ENCODE results near the gene FOXK2. TPM values are rescaled to one million over a fixed set of nuclear protein-coding genes. Genes with fewer than 3 reads are reported as not detected.

Gene FOXK2
- total and polyA plus RNA-seq, 2 donors (not counting 3 experiments of a cell fraction or from before 2014, with no cell fraction given): 33.4 to 79.3 TPM

DNA sequence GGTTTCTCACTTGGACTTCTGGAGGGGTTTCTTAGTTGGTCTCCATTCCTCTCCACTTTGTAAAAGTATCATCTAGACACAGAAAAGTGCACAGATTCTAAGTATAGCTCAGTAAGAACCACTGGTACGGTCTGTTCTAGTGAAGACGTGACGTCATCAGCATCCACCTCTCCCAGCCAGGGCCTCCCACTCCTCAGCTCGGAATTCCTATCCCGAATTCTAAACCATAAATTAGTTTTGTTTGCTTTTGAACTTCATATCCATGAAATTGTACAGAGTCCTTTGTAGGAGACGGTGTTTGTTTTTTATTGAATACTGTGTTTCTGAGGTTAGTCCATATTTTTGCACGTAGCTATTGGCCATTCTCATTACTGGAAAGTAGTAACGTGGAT lies 25.5 kb downstream of the FOXK2 start:
- H4K20me1 ChIP-seq (replicated peaks; ENCODE audit: control insufficient read depth, extremely low read depth, insufficient read depth, low read length): peaks cover 6% of the 10 kb centered on the region
- FAIRE-seq: no peak
- POLR2A ChIA-PET: no interaction called here

More for the DNA sequence above, 25.5 kb downstream of the FOXK2 start:
- H3K4me3 ChIP-seq (replicated peaks in 1 of 3; ENCODE audit: insufficient read depth in 1 of 3, low read depth in 1 of 3, low read length in 3 of 3): no peak overlapping the region
- TF ChIP-seq, protein P1, sequence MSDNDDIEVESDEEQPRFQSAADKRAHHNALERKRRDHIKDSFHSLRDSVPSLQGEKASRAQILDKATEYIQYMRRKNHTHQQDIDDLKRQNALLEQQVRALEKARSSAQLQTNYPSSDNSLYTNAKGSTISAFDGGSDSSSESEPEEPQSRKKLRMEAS (IDR thresholded peaks at IDR 0.05; ENCODE audit: insufficient read depth, insufficient read length): no peak
- TF ChIP-seq MYC (IDR thresholded peaks at IDR 0.05; ENCODE audit: low read depth, low read length): no peak
- no peak for TF ChIP-seq POLR2AphosphoS5 (IDR thresholded peaks at IDR 0.05; ENCODE audit: insufficient read depth, low read depth, low read length)
- no peak for TF ChIP-seq EZH2 (IDR thresholded peaks at IDR 0.05; ENCODE audit: borderline replicate concordance, low read depth, low read length, severe bottlenecking)
- no peak for TF ChIP-seq FOS (IDR thresholded peaks at IDR 0.05; ENCODE audit: borderline replicate concordance, insufficient read depth, low read length)
- TF ChIP-seq JUN (IDR thresholded peaks at IDR 0.05; ENCODE audit: borderline replicate concordance, insufficient read depth, insufficient read length, low read depth): no peak
- TF ChIP-seq, protein P2, sequence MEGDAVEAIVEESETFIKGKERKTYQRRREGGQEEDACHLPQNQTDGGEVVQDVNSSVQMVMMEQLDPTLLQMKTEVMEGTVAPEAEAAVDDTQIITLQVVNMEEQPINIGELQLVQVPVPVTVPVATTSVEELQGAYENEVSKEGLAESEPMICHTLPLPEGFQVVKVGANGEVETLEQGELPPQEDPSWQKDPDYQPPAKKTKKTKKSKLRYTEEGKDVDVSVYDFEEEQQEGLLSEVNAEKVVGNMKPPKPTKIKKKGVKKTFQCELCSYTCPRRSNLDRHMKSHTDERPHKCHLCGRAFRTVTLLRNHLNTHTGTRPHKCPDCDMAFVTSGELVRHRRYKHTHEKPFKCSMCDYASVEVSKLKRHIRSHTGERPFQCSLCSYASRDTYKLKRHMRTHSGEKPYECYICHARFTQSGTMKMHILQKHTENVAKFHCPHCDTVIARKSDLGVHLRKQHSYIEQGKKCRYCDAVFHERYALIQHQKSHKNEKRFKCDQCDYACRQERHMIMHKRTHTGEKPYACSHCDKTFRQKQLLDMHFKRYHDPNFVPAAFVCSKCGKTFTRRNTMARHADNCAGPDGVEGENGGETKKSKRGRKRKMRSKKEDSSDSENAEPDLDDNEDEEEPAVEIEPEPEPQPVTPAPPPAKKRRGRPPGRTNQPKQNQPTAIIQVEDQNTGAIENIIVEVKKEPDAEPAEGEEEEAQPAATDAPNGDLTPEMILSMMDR (IDR thresholded peaks at IDR 0.05; ENCODE audit: extremely low read depth in 1 of 2, insufficient read depth in 1 of 2, low read depth in 1 of 2, low read length in 2 of 2): no peak
- TF ChIP-seq POLR2A (IDR thresholded peaks at IDR 0.05; ENCODE audit: low read depth, low read length): no peak
- TF ChIP-seq GATA2 (IDR thresholded peaks at IDR 0.05; ENCODE audit: insufficient read depth, insufficient read length, low read depth, low read length): no peak
- no peaks in the 10 kb centered on the region for H3K4me1 ChIP-seq (ENCODE audit: control insufficient read depth, extremely low read depth, insufficient read depth, low read length)
- no peak overlapping the region for H2AFZ ChIP-seq (ENCODE audit: low read depth, low read length)
- H3K4me2 ChIP-seq (ENCODE audit: insufficient read depth, low read length): no peak overlapping the region
- no peaks in the 10 kb centered on the region for H3K9me1 ChIP-seq (replicated peaks; ENCODE audit: control insufficient read depth, extremely low read depth, insufficient read depth, low read length)
- intact Hi-C loops (cut with micrococcal nuclease): no loop called here
- no peaks in the 10 kb centered on the region for H3K36me3 ChIP-seq (ENCODE audit: control insufficient read depth in 2 of 2, extremely low read depth in 1 of 2, insufficient read depth in 2 of 2, low read length in 2 of 2)
- DNase-seq (ENCODE audit: low read depth, low spot score): no peak
- no peak overlapping the region for H3K9ac ChIP-seq (replicated peaks; ENCODE audit: extremely low read depth, insufficient read depth, low read length)
- BruUV-seq (replicated peaks): no TSS peak
- dilution Hi-C loops (cut with MboI; ENCODE audit: extremely low pct_ligation_motif_present, low sequenced_read_pairs): no loop called here
- H3K27me3 ChIP-seq (ENCODE audit: control insufficient read depth in 2 of 2, insufficient read depth in 2 of 2, low read length in 2 of 2): no peaks in the 10 kb centered on the region
- H3K9me3 ChIP-seq (replicated peaks; ENCODE audit: control insufficient read depth, insufficient read depth, low read length): no peaks in the 10 kb centered on the region
- peaks cover 95% of the 10 kb centered on the region for H3K79me2 ChIP-seq (ENCODE audit: control insufficient read depth, insufficient read depth, low read length)
- CTCF ChIA-PET: interaction anchor here (1.4 kb wide), 2 partner anchors 9 kb away, joined by 7 to 8 read pairs; no protein-coding TSS in a partner anchor
- no peak overlapping the region for H3K27ac ChIP-seq (ENCODE audit: insufficient read depth, low read depth, low read length)

Data from endothelial cell of umbilical vein (primary cell).